Endodermal cell (in vitro differentiated cells): ENCODE measurements around the gene PEX11G. TPM values are rescaled to one million over a fixed set of nuclear protein-coding genes. Genes with fewer than 3 reads are reported as not detected.

Experiments used
- DNase-seq: peaks from one replicate; pipeline ENCODE4 v3.0.0-alpha.2; 2017
- H3K27ac ChIP-seq: 2 replicates; pipeline ENCODE4 v1.5.1; 2013; ENCODE audit warnings: mild to moderate bottlenecking, low read depth, low read length, moderate library complexity
- H3K27me3 ChIP-seq: 2 replicates; pipeline ENCODE4 v1.6.1; 2013; ENCODE audit warnings: mild to moderate bottlenecking, low read length, moderate library complexity; ENCODE audit not compliant: insufficient read depth, control insufficient read depth, poor library complexity, severe bottlenecking
- H3K36me3 ChIP-seq: 2 replicates; pipeline ENCODE4 v1.7.0; 2013; ENCODE audit warnings: mild to moderate bottlenecking, low read length, moderate library complexity; ENCODE audit not compliant: control insufficient read depth, insufficient read depth
- H3K4me1 ChIP-seq: one replicate; pipeline ENCODE4 v1.7.0; 2013; ENCODE audit warnings: low read length; ENCODE audit not compliant: control insufficient read depth, insufficient read depth
- H3K4me3 ChIP-seq: 2 replicates; pipeline ENCODE4 v1.5.1; 2013; ENCODE audit warnings: mild to moderate bottlenecking, low read length, moderate library complexity
- H3K9ac ChIP-seq: 2 replicates; pipeline ENCODE4 v1.6.1; 2013; ENCODE audit warnings: mild to moderate bottlenecking, low read length, moderate library complexity; ENCODE audit not compliant: poor library complexity, severe bottlenecking; ENCODE audit errors: extremely low read depth
- H3K9me3 ChIP-seq: 2 replicates; pipeline ENCODE4 v1.6.1; 2013; ENCODE audit warnings: mild to moderate bottlenecking, low read length, moderate library complexity; ENCODE audit not compliant: control insufficient read depth
- H3K27ac Mint-ChIP-seq: 2 replicates; pipeline ENCODE4 v1.8.0; 2020; ENCODE audit warnings: mixed read lengths
- H3K27me3 Mint-ChIP-seq: 2 replicates; pipeline ENCODE4 v1.8.0; 2021; ENCODE audit warnings: mild to moderate bottlenecking, mixed read lengths; ENCODE audit not compliant: insufficient read depth
- H3K36me3 Mint-ChIP-seq: 2 replicates; pipeline ENCODE4 v1.8.0; 2020; ENCODE audit warnings: low read depth, mixed read lengths
- H3K4me1 Mint-ChIP-seq: 2 replicates; pipeline ENCODE4 v1.8.0; 2020; ENCODE audit warnings: mixed read lengths
- H3K4me3 Mint-ChIP-seq: 2 replicates; pipeline ENCODE4 v1.8.0; 2020; ENCODE audit warnings: mild to moderate bottlenecking, moderate library complexity, mixed read lengths
- H3K9me3 Mint-ChIP-seq: 2 replicates; pipeline ENCODE4 v1.8.0; 2020; ENCODE audit warnings: mild to moderate bottlenecking, mixed read lengths
- CTCF ChIP-seq: fragments of 200-600 bp; sonication (generic); conservative IDR thresholded peaks from 2 replicates; pipeline ENCODE4 v1.5.0; 2021; ENCODE audit warnings: antibody characterized with exemption, mild to moderate bottlenecking
- WGBS, 2 experiments: methylation state at CpG; one replicate each; pipeline versions ENCODE4 v1.1.5 to v1.1.7; 2013; ENCODE audit warnings: missing lambda C conversion rate in 2 of 2, mixed read lengths in 1 of 2; ENCODE audit not compliant: insufficient coverage in 1 of 2, insufficient read length in 1 of 2; 5-methylcytosine and 5-hydroxymethylcytosine counted together
- total RNA-seq, 2 donors: library from RNA; stranded (reverse); fragmentation: NEBNext Ultra II Directional in 1 of 2; extraction: Animal tissue kit (Norgen Biotek cat#: 25700) in 1 of 2; gene quantifications; 2 replicates in 1 of 2; 3 replicates in 1 of 2; pipeline ENCODE4 v1.2.1, GENCODE V29; 2021

The PEX11G gene
- total RNA-seq, 2 donors from 2014 or later: 2.6 to 3.0 TPM

GRCh38 chr19:7467009-7467989 is 21.5 kb downstream of the PEX11G start:
- Histone ChIP-seq H3K27ac (no peak overlapping the region), H3K9ac (no peak overlapping the region), H3K4me1 (no peaks in the 10 kb centered on the region), H3K4me3 (no peak overlapping the region), H3K9me3 (no peaks in the 10 kb centered on the region), H3K36me3 (peaks cover 29% of the 10 kb centered on the region), H3K27me3 (no peaks in the 10 kb centered on the region)
- Mint-ChIP-seq H3K36me3 (peaks cover 28% of the 10 kb centered on the region), H3K27me3 (no peaks in the 10 kb centered on the region), H3K4me1 (no peaks in the 10 kb centered on the region), H3K9me3 (no peaks in the 10 kb centered on the region), H3K27ac (no peak overlapping the region), H3K4me3 (no peak overlapping the region)
- DNase-seq: no peak
- WGBS, 2 experiments: 97 to 98% methylated on average over 80 to 86 of the region's 86 CpGs
- TF ChIP-seq CTCF: no peak

GRCh38 chr19:7463575-7463974 is 25.3 kb downstream of the PEX11G start:
- Histone ChIP-seq H3K9ac (no peak overlapping the region), H3K9me3 (no peaks in the 10 kb centered on the region), H3K27me3 (no peaks in the 10 kb centered on the region), H3K27ac (no peak overlapping the region), H3K4me1 (no peaks in the 10 kb centered on the region), H3K4me3 (no peak overlapping the region), H3K36me3 (peaks cover 33% of the 10 kb centered on the region)
- Mint-ChIP-seq H3K36me3 (peaks cover 41% of the 10 kb centered on the region), H3K27ac (no peak overlapping the region), H3K4me3 (no peak overlapping the region), H3K27me3 (no peaks in the 10 kb centered on the region), H3K9me3 (no peaks in the 10 kb centered on the region), H3K4me1 (no peaks in the 10 kb centered on the region)
- TF ChIP-seq CTCF: no peak
- no peak for DNase-seq
- 93 to 94% methylated on average over 19 to 23 of the region's 23 CpGs for WGBS, 2 experiments

- H3K4me3 Mint-ChIP-seq: no peak overlapping the region
- Histone ChIP-seq H3K9me3 (no peaks in the 10 kb centered on the region), H3K4me3 (no peak overlapping the region), H3K27me3 (no peaks in the 10 kb centered on the region), H3K9ac (no peak overlapping the region), H3K36me3 (peaks cover 40% of the 10 kb centered on the region), H3K27ac (no peak overlapping the region), H3K4me1 (no peaks in the 10 kb centered on the region)
- no peaks in the 10 kb centered on the region for H3K4me1 Mint-ChIP-seq
- peak; percentile 78 for DNase-seq
- no peak overlapping the region for H3K27ac Mint-ChIP-seq
- peaks cover 45% of the 10 kb centered on the region for H3K36me3 Mint-ChIP-seq
- no peaks in the 10 kb centered on the region for H3K27me3 Mint-ChIP-seq
- TF ChIP-seq CTCF: peak; percentile 56
- WGBS, 2 experiments: 92 to 97% methylated on average over 20 to 28 of the region's 28 CpGs
- H3K9me3 Mint-ChIP-seq: no peaks in the 10 kb centered on the region
Measured at GRCh38 chr19:7461841-7462629, 26.8 kb downstream of the PEX11G start.
